ENCODE data around the gene LOXL1. TPM values are rescaled to one million over a fixed set of nuclear protein-coding genes. Genes with fewer than 3 reads are reported as not detected.

LOXL1 gene
- total RNA-seq, 1 donor from 2014 or later, result 129 TPM

GRCh38 chr15:73899197-73900094 is 26.8 kb upstream of the LOXL1 start:
- no peak for DNase-seq (ENCODE audit: low read depth)

- DNase-seq (ENCODE audit: low read depth), result peak; percentile 86
Measured at GRCh38 chr15:73900095-73900712, 26.1 kb upstream of the LOXL1 start.

GRCh38 chr15:73901126-73901810 is 25.0 kb upstream of the LOXL1 start:
- DNase-seq (ENCODE audit: low read depth), result no peak

- DNase-seq (ENCODE audit: low read depth), result no peak
Measured at GRCh38 chr15:73902121-73903020, 23.9 kb upstream of the LOXL1 start.

GRCh38 chr15:73904026-73904815 is 22.0 kb upstream of the LOXL1 start:
- DNase-seq (ENCODE audit: low read depth), result no peak

GRCh38 chr15:73905225-73905827 is 20.9 kb upstream of the LOXL1 start:
- DNase-seq (ENCODE audit: low read depth), result no peak

- peak; percentile 75 for DNase-seq (ENCODE audit: low read depth)
Measured at GRCh38 chr15:73906346-73907034, 19.8 kb upstream of the LOXL1 start.

GRCh38 chr15:73907035-73907408 is 19.2 kb upstream of the LOXL1 start:
- peak; percentile 81 for DNase-seq (ENCODE audit: low read depth)

GRCh38 chr15:73908030-73908821 is 18.0 kb upstream of the LOXL1 start:
- DNase-seq (ENCODE audit: low read depth), result peak; percentile 78

- no peak for DNase-seq (ENCODE audit: low read depth)
Measured at GRCh38 chr15:73908822-73909122, 17.5 kb upstream of the LOXL1 start.

GRCh38 chr15:73909651-73910050 is 16.6 kb upstream of the LOXL1 start:
- DNase-seq (ENCODE audit: low read depth), result no peak

GRCh38 chr15:73910522-73911303 is 15.5 kb upstream of the LOXL1 start:
- no peak for DNase-seq (ENCODE audit: low read depth)

- DNase-seq (ENCODE audit: low read depth), result no peak
Measured at GRCh38 chr15:73912030-73912596, 14.1 kb upstream of the LOXL1 start.

- DNase-seq (ENCODE audit: low read depth), result no peak
Measured at GRCh38 chr15:73914145-73914544, 12.1 kb upstream of the LOXL1 start.

- DNase-seq (ENCODE audit: low read depth), result no peak
Measured at GRCh38 chr15:73915082-73915481, 11.2 kb upstream of the LOXL1 start.

GRCh38 chr15:73918784-73919183 is 7.5 kb upstream of the LOXL1 start:
- no peak for DNase-seq (ENCODE audit: low read depth)

GRCh38 chr15:73919706-73920105 is 6.6 kb upstream of the LOXL1 start:
- DNase-seq (ENCODE audit: low read depth), result no peak

All from myocyte (in vitro differentiated cells).